Measurements from ENCODE around the gene SFMBT2.

DNA sequence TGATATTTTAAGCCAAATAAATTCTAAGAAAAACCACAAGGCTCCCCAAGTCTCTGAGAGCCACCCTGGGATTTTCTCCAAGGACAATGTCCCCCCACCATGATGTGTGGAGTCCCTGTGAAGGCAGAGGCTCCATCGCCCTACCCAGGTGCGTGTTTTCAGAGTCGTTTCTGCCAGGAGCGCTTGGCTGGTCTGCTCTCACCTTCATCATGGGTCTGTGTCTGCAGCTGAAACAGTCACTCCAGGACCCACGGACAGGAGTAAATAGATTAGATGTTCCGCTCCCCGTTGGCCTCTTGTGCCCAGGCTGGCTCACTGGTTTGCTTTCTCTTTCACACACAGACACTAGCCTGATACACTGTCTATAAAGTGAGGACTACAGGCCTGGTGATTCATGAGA is 217.5 kb downstream of the SFMBT2 start:
- TF ChIP-seq POLR2AphosphoS5 (IDR thresholded peaks at IDR 0.05; ENCODE audit: borderline replicate concordance, low read depth, low read length) (no peak), EZH2 (IDR thresholded peaks at IDR 0.05) (no peak), FOXP2 (optimal IDR thresholded peaks at IDR 0.05; ENCODE audit: control extremely low read depth, extremely low read length, insufficient read depth) (no peak)

Measured in SK-N-MC (cell line).